ENCODE measurements around the gene ADAT3.

Gene ADAT3

DNA sequence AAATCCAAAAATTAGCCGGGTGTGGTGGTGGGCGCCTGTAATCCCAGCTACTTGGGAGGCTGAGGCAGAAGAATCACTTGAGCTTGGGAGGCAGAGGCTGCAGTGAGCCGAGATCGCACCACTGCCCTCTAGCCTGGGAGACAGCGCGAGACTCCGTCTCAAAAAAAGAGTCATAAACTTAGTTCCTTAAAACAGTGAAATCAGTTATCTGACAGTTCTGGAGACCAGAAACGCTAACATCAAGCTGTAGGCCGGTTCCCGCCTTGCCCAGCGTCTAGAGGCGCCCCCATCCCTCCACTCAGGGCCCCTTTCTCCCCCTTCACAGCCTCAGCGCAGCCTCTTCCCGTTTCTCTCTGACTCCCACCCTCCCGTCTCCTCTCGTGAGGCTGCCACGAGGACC lies 11.9 kb downstream of the ADAT3 start:
- no peak for DNase-seq

DNA sequence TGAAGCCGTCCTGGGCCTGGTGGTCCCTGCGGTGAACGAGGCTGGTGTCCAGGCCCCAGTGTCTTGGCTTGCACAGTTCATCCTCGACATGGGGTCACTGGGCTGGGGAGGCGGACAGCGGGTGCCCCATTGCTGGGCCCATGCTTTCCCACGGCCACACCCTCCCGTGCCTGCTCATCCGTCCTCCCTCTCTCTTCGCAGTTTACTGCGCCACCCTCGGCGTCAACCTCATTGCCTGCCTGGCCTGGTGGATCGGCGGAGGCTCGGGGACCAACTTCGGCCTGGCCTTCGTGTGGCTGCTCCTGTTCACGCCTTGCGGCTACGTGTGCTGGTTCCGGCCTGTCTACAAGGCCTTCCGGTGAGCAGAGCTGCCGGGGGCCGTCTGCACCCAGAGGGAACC lies 12.7 kb downstream of the ADAT3 start:
- DNase-seq = no peak

DNA sequence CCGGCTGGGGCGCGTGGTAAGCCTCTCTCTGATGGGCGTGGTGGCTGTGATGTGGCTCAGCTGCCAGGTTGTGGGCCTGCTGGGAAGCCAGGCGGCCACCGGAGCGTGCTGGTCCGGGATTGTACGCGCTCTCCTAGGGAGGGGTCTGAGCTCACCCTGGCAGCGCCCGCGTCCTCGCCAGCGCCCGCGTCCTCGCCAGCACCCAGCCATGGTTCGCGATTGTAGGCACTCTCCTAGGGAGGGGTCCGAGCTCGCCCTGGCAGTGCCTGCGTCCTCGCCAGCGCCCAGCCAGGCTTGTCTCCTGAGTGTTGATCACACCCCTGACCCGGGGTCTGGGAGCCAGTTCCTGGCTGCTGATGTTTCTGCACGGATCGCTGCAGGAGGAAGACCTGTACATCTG lies 13.8 kb downstream of the ADAT3 start:
- DNase-seq = no peak

DNA sequence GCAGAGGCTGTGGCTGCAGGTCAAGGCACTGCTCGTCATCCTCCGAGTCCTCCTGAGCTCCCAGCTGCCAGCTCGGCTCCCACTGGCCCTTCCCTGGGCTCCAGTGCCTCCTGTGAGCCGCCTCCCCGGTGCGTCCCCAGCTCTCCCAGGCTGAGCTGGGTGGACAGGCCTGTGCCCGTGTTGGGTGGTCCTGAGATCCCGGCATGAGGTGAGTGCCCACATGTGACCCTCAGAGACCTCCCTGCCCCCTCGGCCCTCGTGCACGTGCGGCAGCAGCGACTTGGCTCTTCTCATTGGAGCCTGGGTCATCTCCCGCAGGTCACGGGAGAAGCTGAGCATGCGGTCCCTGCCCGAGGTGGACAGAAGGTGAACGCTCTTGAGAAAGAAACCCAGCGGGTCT lies 15.4 kb downstream of the ADAT3 start:
- DNase-seq = no peak

DNA sequence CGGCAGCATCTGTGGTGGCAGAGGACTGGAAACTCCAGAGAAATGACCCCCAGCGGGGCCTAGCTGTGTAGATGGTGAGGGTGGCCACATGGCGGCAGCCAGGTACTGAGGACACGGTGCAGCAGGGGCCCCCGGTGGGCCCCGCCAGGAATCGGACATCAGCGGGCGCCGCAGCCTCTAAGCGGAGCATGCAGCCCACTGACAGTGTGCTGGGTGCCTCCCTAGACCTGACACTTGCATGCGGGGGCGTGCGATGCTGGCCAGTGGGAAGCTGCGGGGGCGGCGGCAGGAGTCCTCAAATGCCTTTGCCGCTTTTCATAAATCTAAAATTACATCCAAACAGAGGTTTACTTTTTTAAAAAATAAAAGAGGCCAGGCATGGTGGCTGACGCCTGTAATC lies 16.1 kb downstream of the ADAT3 start:
- no peak for DNase-seq

DNA sequence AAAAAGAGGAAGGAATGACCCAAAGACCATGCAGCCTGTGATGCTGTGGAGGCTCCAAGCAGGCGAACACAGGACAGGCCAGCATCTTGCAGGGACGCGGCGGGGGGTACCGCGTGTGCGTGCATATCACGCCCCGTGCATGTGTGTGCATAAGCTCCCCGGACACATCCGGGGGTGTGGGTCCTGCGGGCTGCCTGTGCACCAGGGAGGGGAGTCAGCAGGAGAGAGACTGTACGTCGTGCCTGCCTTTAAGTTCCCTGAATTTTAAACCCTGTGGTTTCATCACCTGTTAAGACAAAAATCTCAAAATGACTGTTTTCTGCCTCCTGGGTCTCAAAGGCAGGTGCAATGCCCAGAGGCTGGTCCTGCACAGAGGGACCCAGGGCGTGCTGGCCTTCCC lies 16.6 kb downstream of the ADAT3 start:
- no peak for DNase-seq

DNA sequence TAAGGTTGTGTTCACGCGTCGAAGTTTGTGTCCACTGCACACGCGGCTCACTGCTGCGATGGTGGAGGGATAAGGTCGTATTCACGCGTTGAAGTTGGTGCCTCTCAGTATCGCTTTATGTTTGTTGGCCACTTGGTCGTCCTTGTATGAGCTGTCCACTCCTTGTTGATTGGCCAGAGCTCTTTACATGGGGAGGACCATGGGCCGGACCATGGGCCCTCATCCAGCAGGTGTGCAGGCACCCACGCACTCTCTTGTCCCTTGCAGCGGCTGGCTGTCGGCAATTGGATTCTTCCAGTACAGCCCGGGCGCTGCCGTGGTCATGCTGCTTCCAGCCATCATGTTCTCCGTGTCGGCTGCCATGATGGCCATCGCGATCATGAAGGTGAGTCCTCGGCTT lies 17.6 kb downstream of the ADAT3 start:
- DNase-seq = no peak

DNA sequence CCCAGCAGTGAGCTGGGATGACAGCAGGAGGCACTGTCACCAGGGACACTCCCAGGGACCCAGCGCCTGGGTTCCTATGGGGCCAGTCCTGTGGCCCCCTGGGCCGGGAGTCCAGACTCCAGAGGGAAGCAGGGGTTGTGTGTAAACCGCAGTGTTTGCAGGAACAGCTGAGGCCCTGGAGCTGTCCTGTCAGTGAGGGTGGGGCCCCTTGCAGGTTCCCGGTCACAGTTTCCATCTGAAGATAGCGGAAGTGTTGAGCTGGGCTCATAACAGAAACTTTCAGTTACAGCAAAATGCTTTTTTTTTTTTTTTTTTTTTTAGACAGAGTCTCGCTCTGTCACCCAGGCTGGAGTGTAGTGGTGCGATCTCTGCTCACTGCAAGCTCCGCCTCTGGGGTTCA lies 18.1 kb downstream of the ADAT3 start:
- no peak for DNase-seq

DNA sequence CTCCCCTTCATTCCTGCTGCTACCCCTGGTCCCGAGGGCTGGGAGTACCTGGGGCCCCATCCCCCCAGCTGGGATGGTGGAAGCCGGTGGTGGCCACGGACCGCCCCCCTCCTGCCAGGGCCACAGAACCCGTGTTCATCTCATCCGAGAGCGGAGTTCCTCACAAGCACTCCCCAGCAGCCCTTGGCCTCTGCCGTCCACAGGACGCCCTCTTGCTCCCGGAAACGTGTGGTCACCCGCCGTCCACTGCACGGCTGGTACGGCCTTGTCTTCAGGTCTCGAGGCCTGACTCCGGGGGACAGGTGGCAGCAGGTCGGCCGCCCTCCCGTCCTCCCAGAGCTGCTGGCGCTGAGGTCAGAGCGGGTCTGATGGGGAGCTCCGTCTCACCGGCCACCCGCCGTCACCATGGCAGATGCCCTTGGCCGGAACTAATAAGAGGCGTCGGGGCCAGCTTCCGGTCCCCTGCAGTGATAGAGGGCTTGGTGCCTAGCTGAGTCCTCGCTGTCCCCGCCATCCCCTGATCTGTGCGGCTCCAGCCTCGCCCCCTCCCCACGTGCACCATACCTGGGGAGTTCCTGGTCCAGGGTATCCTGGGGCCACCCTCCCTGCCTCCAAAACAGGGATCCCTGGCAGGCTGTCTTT lies 19.2 kb downstream of the ADAT3 start:
- no peak for DNase-seq

DNA sequence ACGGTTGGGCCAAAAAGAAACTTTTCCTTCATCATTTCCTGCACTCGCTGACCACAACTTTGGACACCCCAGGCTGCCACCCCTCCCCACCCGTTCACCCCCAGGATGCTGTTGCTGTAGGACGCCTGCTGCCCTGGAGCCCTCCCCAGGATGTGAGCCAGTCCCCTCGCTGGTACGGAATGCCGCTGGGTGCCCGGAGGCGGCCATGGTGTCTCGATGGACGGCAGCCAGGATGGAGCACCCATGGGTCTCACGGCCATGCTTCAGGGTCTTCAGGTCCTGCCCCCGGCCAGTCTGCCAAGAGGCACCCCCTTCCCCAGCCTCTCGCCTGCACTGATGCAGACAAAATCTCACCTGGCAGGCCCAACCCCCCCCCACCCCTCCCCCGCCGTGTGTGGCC lies 20.3 kb downstream of the ADAT3 start:
- no peak for DNase-seq

DNA sequence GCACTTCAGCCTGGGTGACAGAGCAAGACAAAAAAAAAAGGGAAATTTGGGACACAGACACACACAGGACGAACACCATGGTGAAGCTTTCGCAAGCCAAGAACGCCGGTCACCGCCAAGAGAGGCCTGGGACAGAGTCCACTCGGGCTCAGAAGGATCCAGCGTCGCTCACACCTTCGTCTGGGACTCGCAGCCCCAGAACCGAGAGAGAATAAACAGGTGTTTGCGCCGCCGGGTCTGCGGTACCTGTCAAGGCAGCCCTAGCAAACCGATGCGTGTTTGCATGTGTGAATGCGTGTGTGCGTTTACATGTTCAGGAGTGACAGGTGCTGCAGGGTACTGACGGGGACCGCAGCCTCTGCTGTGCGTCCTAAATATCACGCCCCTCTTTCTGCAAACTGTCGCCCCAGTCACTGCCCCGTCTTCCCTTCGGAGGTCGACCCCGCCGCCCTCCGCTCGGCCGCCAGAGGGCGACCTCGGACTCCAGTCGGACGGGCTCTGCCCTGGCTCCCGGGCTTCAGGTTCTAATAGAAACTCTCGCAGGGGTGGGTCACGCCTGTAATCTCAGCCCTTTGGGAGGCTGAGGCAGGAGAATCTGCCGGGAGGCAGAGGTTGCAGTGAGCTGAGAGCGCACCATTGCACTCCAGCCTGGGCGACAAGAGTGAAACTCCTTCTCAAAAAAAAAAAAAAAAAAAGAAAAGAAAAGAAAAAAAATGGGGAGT lies 24.0 kb downstream of the ADAT3 start:
- peak; percentile 71 for DNase-seq

DNA sequence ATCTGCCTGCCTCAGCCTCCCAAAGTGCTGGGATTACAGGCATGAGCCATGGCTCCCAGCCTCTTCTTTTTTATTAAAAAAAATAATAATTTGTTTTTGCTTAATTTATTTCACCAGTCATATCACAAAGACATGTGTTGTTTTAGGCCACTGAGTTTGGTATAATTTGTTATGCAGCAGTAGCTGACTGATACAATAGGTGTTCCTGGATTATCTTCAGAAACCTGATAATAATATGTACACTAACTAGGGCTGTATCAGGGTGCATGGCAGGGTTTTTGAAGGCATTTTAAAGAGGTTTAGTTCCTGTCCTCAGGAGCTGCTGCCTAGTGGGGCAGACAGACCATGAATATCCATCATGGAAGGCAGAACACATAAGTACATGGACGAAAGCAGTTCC lies 26.2 kb downstream of the ADAT3 start:
- DNase-seq = no peak

DNA sequence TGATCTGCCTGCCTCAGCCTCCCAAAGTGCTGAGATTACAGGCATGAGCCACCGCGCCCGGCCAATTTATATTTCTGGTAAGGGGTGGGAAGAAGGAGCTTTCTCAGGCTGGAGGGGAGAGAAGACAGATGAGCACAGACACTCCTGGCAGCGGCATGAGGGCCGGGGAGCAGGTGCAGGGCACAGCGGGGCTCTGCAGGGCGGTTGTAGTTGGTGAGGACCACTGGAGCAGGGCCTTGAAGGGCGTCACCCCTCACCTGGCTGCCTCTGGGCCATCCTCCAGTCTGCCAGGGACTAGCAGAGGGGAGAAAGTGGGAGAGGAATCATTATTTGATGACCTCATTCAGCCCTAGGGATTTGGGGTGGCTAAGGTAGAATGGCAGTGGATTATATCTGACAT lies 27.2 kb downstream of the ADAT3 start:
- DNase-seq = no peak

DNA sequence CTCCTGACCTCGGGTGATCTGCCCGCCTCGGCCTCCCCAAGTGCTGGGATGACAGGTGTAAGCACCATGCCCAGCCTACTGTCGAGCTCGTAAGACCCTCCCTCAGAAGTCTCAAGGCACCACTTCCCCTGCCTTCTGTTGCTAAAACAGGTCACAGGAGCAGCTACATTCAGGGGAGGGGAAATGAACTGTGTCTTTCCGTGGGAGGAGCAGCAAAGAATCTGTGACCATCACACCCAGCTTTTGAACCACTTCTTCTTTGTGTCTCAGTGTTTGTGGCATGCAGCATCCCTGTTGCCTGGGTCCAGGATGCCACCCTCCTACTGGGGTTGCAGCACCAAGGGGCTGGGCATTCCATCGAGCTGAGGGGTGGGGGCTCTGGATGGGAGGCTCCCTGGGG lies 28.0 kb downstream of the ADAT3 start:
- no peak for DNase-seq

DNA sequence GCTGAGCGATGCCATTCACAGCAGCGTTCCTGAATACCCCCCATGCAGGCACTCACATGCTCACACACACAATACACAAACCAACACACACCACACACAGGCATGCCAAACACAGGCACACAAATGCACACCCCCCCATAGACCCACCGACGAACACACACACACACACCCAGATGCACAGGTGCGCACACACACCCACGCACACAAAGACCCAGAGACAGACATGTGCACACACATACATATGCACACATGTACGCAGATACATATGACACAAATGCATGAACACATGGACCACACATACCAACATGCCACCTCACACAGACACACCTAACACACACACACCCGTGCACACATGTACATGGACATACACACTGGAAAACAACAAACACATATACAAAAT lies 28.7 kb downstream of the ADAT3 start:
- DNase-seq = no peak

DNA sequence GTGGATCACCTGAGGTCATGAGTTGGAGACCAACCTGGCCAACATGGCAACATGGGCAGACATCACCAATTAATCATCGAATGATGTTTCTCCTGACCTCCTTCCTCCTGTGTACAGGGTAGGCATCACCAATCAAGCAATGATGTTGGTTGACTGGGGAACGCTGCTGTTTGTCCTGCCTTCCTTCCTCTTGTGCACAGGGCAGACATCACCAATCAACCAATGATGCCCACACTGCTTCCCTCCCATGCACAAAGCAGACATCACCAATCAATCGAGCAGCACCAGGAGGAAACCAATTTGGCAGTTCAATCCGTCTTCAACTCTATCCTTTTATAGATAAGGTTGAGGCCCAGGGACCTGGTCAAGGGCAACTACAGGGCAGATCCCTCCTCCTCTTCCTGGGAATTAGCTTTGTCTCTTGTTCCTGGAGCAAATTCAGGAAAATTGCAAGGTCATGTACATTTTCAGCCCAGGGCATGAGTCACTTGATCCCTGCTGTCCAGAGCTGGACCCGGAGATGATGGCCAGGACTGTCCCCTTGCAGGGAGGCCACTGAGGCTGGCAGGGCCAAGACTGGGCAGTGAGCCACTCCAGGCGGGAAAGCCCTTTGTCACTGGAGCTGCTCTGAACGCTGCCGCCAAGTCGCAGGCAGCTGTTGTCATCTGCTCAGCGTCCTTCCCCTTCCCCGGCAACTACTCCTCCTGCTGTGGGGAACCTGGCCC lies 30.4 kb downstream of the ADAT3 start:
- DNase-seq = peak; percentile 21

DNA sequence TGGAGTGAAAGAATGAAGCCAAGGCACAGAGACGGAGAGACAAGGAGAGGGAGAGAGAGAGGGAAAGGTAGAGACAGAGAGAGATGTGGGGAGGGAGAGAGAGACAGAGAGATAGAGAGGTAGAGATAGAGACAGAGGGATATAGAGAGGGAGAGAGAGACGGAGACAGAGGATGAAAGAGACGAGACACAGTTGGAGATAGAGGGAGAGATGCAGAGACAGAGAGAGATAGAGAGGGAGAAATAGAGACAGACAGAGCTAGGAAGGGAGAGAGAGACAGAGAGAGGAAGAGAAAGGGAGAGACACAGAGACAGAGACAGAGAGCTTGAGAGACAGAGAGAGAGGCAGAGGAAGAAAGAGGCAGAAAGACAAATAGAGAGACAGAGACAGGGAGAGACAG lies 31.2 kb downstream of the ADAT3 start:
- no peak for DNase-seq

DNA sequence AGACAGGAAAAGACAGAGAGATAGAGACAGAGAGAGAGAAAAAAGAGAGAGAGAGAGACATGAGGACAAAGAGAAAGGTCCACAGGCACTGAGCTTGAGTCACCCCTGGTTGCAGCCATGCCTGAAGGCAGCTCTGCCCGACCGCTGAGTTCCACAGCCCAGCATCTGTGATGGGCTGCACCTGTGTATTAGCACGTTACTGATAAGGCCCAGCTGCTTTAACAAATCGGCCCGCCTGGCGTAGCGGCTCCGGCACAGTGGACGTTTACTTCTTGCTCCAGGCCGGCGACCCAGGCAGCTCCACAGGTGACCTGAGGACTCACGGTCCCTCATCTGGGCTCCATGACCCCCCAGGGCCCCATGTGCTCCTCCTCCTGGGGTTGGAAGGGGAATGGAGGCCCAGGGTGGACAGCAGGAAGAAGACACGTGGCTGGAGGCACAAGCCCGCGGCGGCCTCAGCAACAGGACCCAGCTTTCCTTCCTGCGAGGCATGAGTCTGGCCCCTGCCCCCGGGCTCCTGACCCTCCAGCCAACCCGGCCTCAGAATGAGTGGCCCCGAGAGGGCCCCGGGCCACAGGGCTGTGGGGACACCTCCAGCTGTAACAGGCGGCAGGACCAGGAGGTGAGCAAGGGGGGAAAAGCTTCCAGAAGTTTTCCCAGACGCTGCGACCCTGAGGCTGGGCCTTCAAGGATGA lies 31.9 kb downstream of the ADAT3 start:
- no peak for DNase-seq

DNA sequence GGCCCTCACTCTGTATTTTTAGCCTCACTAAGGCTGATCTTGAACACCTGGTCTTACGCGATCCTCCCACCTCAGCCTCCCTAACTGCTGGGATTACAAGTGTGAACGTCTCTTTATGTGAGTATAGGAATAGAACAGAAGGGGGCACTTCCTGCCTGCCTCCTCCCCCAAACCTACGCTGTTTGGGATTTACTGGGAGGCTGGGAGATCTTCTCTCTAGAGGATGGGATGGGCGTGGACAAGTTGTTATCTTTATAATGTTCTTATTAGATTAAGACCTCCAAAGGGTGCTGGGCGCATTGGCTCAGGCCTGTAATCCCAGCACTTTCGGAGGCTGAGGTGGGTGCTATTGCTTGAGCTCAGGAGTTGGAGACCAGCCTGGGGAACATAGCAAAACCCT lies 32.9 kb downstream of the ADAT3 start:
- no peak for DNase-seq

DNA sequence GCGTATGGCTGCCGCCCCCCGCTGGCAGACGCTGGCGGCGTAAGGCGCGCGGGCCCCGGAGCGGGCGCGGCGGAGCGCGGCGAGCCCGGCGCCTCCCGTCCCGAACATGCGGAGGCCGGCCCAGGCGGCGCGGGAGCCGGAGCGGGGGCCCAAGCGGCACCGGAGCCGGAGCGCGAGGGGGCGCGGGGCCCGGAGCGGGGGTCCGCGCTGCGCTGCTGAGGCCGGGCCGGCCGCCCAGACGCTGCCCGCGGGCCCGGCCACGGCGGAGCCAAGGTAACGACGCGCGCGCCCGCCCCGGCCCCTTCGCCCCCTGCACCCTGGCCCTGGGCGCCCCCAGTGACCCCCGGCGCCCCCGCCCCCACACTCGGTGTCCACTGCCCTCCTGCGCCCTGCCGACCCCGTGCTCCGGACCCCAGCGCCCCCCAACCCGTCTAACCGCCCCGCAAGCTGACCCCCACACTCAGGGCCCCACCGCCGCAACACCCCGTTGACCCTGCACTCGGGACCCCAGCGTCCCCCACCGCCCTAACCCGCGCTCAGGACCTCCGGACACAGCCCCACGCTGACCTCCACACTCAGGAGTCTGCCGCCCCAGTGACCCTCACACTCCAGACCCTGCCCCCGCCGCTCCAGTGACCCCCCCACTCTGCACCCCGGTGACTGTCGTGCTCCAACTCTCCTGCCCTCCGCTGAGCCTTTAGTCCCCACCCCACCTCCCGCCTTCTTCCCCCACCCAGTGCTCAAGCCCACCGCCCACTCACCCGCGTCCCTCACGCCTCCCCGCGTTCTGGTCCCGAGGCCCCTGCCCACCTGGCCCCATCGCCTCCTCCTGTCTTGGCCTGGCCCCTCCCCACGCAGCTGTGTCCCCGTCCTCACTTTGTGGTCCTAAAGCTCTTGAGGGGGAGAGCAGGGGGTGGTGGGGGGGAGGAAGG lies 36.2 kb downstream of the ADAT3 start, which contains the start of gene CSNK1G2:
Gene CSNK1G2, plus strand, starts transcription at position 27 of the 932 bp plus-strand sequence. CDS start 28,601 bp downstream, outside the sequence.
- DNase-seq = no peak

DNA sequence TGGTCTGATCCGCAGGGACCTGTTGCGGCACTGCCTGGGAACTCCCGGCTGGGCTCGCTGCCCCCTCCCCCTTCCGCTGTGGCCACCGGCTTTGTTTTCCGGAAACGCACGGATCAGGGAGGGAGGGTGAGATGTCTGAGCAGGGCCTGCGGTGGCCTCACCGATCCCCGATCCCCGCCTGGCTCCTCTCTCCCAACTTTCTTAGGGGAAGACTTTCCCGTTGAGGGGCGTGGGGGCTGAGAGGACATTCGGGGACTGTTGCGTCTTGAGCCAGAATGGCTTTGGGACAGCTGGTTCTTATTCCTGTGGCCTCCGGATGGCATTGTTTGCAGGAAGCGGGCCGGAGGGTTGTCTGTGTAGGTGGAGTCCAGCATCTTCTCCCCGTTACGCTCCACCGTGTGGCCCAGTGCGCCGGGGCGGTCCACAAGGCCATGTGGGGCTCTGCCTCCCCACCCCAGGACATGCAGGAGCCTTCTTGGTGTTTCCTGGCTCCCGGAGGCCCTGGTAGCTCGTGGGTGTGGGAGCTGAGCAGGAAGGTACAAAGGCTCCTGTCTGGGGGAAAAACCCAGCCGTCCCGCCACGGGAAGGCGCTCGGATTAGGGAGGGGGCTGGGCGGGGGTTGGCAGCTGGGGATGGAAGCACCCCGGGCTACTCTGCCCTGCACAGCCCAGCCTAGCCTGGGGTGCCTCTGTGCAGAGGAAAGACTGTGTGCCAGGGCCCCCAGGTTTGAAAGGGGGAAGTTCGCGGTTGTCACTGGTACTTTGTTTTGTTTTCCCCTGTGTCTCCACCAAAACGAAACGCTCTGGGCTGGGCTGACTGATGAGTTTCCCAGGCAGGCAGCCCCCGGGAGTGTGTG lies 37.1 kb downstream of the ADAT3 start:
- DNase-seq = peak; percentile 47

Measured in NCI-H2029 (cell line).